Liver (tissue), 9 donors: Measurements from ENCODE around the gene PLCB2. TPM values are rescaled to one million over a fixed set of nuclear protein-coding genes. Genes with fewer than 3 reads are reported as not detected.

ENCODE experiments used
- DNase-seq: peaks from one replicate; pipeline ENCODE4 v3.0.0-alpha.2; 2017; ENCODE audit warnings: low spot score
- H3K27ac ChIP-seq, 2 donors: one replicate each; pipeline ENCODE4 v1.7.0; 2013; ENCODE audit warnings: inconsistent platforms in 2 of 2, low read length in 2 of 2, control low read depth in 1 of 2, low read depth in 1 of 2, mild to moderate bottlenecking in 1 of 2
- H3K27me3 ChIP-seq, 4 donors: one replicate each; pipeline versions ENCODE4 v1.6.1 to v1.7.0; 2013; ENCODE audit warnings: low read length in 3 of 4, inconsistent platforms in 1 of 4, mild to moderate bottlenecking in 1 of 4, moderate library complexity in 1 of 4; ENCODE audit not compliant: control insufficient read depth in 4 of 4, insufficient read depth in 4 of 4
- H3K36me3 ChIP-seq, 4 donors: one replicate each; pipeline versions ENCODE4 v1.6.1 to v1.7.0; 2013; ENCODE audit warnings: low read length in 3 of 4, mild to moderate bottlenecking in 3 of 4, low read depth in 1 of 4, moderate library complexity in 1 of 4; ENCODE audit not compliant: control insufficient read depth in 4 of 4, insufficient read depth in 3 of 4
- H3K4me1 ChIP-seq, 4 donors: one replicate each; pipeline versions ENCODE4 v1.6.1 to v1.7.0; 2013; ENCODE audit warnings: low read length in 3 of 4, mild to moderate bottlenecking in 3 of 4, moderate library complexity in 1 of 4; ENCODE audit not compliant: control insufficient read depth in 4 of 4, insufficient read depth in 4 of 4
- H3K4me3 ChIP-seq, 3 donors: one replicate each; pipeline versions ENCODE4 v1.6.1 to v1.7.0; 2013; ENCODE audit warnings: low read length in 3 of 3, control low read depth in 1 of 3, low read depth in 1 of 3, mild to moderate bottlenecking in 1 of 3
- H3K9ac ChIP-seq, 2 donors: one replicate each; pipeline ENCODE4 v1.7.0; 2013; ENCODE audit warnings: low read length in 2 of 2, mild to moderate bottlenecking in 2 of 2, moderate library complexity in 2 of 2, control low read depth in 1 of 2, low read depth in 1 of 2
- H3K9me3 ChIP-seq, 4 donors: one replicate each; pipeline versions ENCODE4 v1.6.1 to v1.7.0; 2013; ENCODE audit warnings: low read length in 3 of 4; ENCODE audit not compliant: control insufficient read depth in 4 of 4
- ATF3 ChIP-seq: IDR thresholded peaks from 2 replicates; pipeline ENCODE4 v1.6.1; 2016; ENCODE audit warnings: antibody characterized with exemption
- CTCF ChIP-seq: fragments of 150-350 bp; IDR thresholded peaks from 2 replicates; pipeline ENCODE4 v1.5.1; 2017; ENCODE audit warnings: improper control_type of control experiment, low read depth, low read length; ENCODE audit not compliant: missing input control
- EGR1 ChIP-seq, 2 donors: IDR thresholded peaks; 2 replicates each; pipeline ENCODE4 v1.6.1; 2016 to 2018; ENCODE audit warnings: antibody characterized with exemption in 2 of 2, low read depth in 2 of 2
- FOXA1 ChIP-seq: IDR thresholded peaks from 2 replicates; pipeline ENCODE4 v1.6.1; 2016; ENCODE audit warnings: antibody characterized with exemption
- FOXA2 ChIP-seq: IDR thresholded peaks from 2 replicates; pipeline ENCODE4 v1.6.1; 2016; ENCODE audit warnings: antibody characterized with exemption
- GABPA ChIP-seq, 2 donors: IDR thresholded peaks in 1 of 2; conservative IDR thresholded peaks in 1 of 2; 2 replicates each; pipeline ENCODE4 v1.6.1; 2016; ENCODE audit warnings: antibody characterized with exemption in 2 of 2, mild to moderate bottlenecking in 1 of 2, moderate library complexity in 1 of 2
- HNF4G ChIP-seq: IDR thresholded peaks from 2 replicates; pipeline ENCODE4 v1.6.1; 2016; ENCODE audit warnings: antibody characterized with exemption
- JUND ChIP-seq, 2 donors: IDR thresholded peaks; 2 replicates each; pipeline ENCODE4 v1.6.1; 2016; ENCODE audit warnings: antibody characterized with exemption in 2 of 2
- MAX ChIP-seq: IDR thresholded peaks from 2 replicates; pipeline ENCODE4 v1.6.1; 2016; ENCODE audit warnings: antibody characterized with exemption
- NR2F2 ChIP-seq: IDR thresholded peaks from 2 replicates; pipeline ENCODE4 v1.6.1; 2016; ENCODE audit warnings: antibody characterized with exemption
- RAD21 ChIP-seq, 2 donors: IDR thresholded peaks; 2 replicates each; pipeline ENCODE4 v1.6.1; 2016; ENCODE audit warnings: antibody characterized with exemption in 2 of 2, mild to moderate bottlenecking in 2 of 2
- REST ChIP-seq: IDR thresholded peaks from 2 replicates; pipeline ENCODE4 v1.6.1; 2016; ENCODE audit warnings: antibody characterized with exemption, mild to moderate bottlenecking
- SP1 ChIP-seq: IDR thresholded peaks from 2 replicates; pipeline ENCODE4 v1.6.1; 2018; ENCODE audit warnings: antibody characterized with exemption, mild to moderate bottlenecking
- TAF1 ChIP-seq: conservative IDR thresholded peaks from 2 replicates; pipeline ENCODE4 v1.6.1; 2016; ENCODE audit warnings: antibody characterized with exemption, mild to moderate bottlenecking
- YY1 ChIP-seq: IDR thresholded peaks from 2 replicates; pipeline ENCODE4 v1.6.1; 2016; ENCODE audit warnings: antibody characterized with exemption, mild to moderate bottlenecking
- ZBTB33 ChIP-seq: IDR thresholded peaks from 2 replicates; pipeline ENCODE4 v1.6.1; 2016; ENCODE audit warnings: antibody characterized with exemption
- WGBS: extraction: QIAGEN DNeasy Blood & Tissue Kit; methylation state at CpG from one replicate; pipeline ENCODE4 v1.1.7; 2013; 5-methylcytosine and 5-hydroxymethylcytosine counted together
- polyA plus RNA-seq, 2 donors: library from polyadenylated mRNA; stranded (reverse) in 1 of 2; unstranded in 1 of 2; fragments of 200-250 nt in 1 of 2; fragments of >200 nt in 1 of 2; fragmentation: Nextera tagmentation in 1 of 2; extraction: Ambion mirVana in 1 of 2; gene quantifications; one replicate each; pipeline versions ENCODE4 v1.2.1 to v1.2.3, GENCODE V29; 2013 to 2015
- total RNA-seq, 2 donors: library from RNA; depleted of rRNA; stranded (reverse); fragments of >200 nt; gene quantifications; one replicate each; pipeline ENCODE4 v1.2.3, GENCODE V29; 2014
- donor health status: healthy.
- donor health status: healthy.
- donor health status: healthy.
- donor health status: healthy.
- donor health status: healthy.

The PLCB2 gene
- total and polyA plus RNA-seq, 4 donors: 2.1 to 13.3 (median 7.6) TPM

GRCh38 chr15:40346579-40347558 is 39.1 kb upstream of the PLCB2 start:
- no peak for TF ChIP-seq FOXA2
- DNase-seq: no peak
- no peak overlapping the region for H3K9ac ChIP-seq
- 88% methylated on average over 15 of the region's 15 CpGs for WGBS
- H3K9me3 ChIP-seq: no peaks in the 10 kb centered on the region
- no peaks in the 10 kb centered on the region for H3K36me3 ChIP-seq
- H3K4me3 ChIP-seq: no peak overlapping the region
- H3K4me1 ChIP-seq: no peaks in the 10 kb centered on the region
- no peak overlapping the region for H3K27ac ChIP-seq
- no peaks in the 10 kb centered on the region for H3K27me3 ChIP-seq

GRCh38 chr15:40345867-40346578 is 38.3 kb upstream of the PLCB2 start:
- H3K4me3 ChIP-seq: no peak overlapping the region
- DNase-seq: no peak
- H3K4me1 ChIP-seq: peaks cover 0 to 3% (median 2%) of the 10 kb centered on the region in 4 donors
- TF ChIP-seq JUND (IDR thresholded peaks at IDR 0.05): no peak
- TF ChIP-seq NR2F2: no peak
- TF ChIP-seq FOXA2: no peak
- TF ChIP-seq GABPA (IDR thresholded peaks at IDR 0.05 in 1 of 2, conservative IDR thresholded peaks at IDR 0.05 in 1 of 2): no peak
- no peak for TF ChIP-seq HNF4G
- no peak for TF ChIP-seq RAD21 (IDR thresholded peaks at IDR 0.05)
- no peak for TF ChIP-seq MAX
- no peak for TF ChIP-seq EGR1 (IDR thresholded peaks at IDR 0.05; ENCODE audit: low read depth in 2 of 2)
- TF ChIP-seq FOXA1: no peak
- no peak for TF ChIP-seq TAF1
- TF ChIP-seq REST: no peak
- TF ChIP-seq YY1: no peak
- TF ChIP-seq SP1: no peak
- no peak for TF ChIP-seq ZBTB33
- TF ChIP-seq ATF3: no peak
- no peak for TF ChIP-seq CTCF
- H3K27ac ChIP-seq: no peak overlapping the region
- 83% methylated on average over 6 of the region's 6 CpGs for whole genome bisulfite sequencing
- H3K27me3 ChIP-seq: no peaks in the 10 kb centered on the region
- H3K36me3 ChIP-seq: no peaks in the 10 kb centered on the region
- H3K9me3 ChIP-seq: no peaks in the 10 kb centered on the region
- no peak overlapping the region for H3K9ac ChIP-seq
